SK-N-SH (cell line): ENCODE measurements around the gene CD93.

ENCODE experiments used
- FOSL2 ChIP-seq: IDR thresholded peaks from 2 replicates; pipeline ENCODE4 v1.4.0; 2012; ENCODE audit warnings: low read depth, mild to moderate bottlenecking, moderate library complexity, borderline replicate concordance
- MEF2A ChIP-seq: IDR thresholded peaks from 2 replicates; pipeline ENCODE4 v1.4.0; 2012; ENCODE audit warnings: low read depth, borderline replicate concordance
- PBX3 ChIP-seq: IDR thresholded peaks from 2 replicates; pipeline ENCODE4; 2012
- POLR2AphosphoS5 ChIP-seq: IDR thresholded peaks from 2 replicates; pipeline ENCODE4 v1.6.1; 2012; ENCODE audit warnings: low read depth, low read length
- SIN3A ChIP-seq: IDR thresholded peaks from 2 replicates; pipeline ENCODE4 v1.6.1; 2012; ENCODE audit warnings: low read depth, mild to moderate bottlenecking, low read length, moderate library complexity, borderline replicate concordance
- TAF1 ChIP-seq: IDR thresholded peaks from 2 replicates; pipeline ENCODE4 v1.6.1; 2012; ENCODE audit warnings: low read depth, mild to moderate bottlenecking, low read length, moderate library complexity, borderline replicate concordance
- USF1 ChIP-seq: IDR thresholded peaks from 2 replicates; pipeline ENCODE4 v1.4.0; 2012; ENCODE audit warnings: low read depth, borderline replicate concordance
- TF ChIP-seq, protein P1 (sequence below): fragments of 200-600 bp; sonication (generic); IDR thresholded peaks from 2 replicates; pipeline ENCODE4 v1.6.1; 2017; ENCODE audit warnings: antibody characterized with exemption, mild to moderate bottlenecking, moderate library complexity
- TF ChIP-seq, protein P2 (sequence below): fragments of 150-350 bp; IDR thresholded peaks from 2 replicates; pipeline ENCODE4 v1.6.1; 2016; ENCODE audit warnings: mild to moderate bottlenecking, low read depth, low read length

GRCh38 chr20:23095499-23095898 lies 9.4 kb upstream of the CD93 start:
- no peak for TF ChIP-seq SIN3A
- TF ChIP-seq TAF1, result no peak
- no peak for TF ChIP-seq PBX3
- TF ChIP-seq, protein P1, sequence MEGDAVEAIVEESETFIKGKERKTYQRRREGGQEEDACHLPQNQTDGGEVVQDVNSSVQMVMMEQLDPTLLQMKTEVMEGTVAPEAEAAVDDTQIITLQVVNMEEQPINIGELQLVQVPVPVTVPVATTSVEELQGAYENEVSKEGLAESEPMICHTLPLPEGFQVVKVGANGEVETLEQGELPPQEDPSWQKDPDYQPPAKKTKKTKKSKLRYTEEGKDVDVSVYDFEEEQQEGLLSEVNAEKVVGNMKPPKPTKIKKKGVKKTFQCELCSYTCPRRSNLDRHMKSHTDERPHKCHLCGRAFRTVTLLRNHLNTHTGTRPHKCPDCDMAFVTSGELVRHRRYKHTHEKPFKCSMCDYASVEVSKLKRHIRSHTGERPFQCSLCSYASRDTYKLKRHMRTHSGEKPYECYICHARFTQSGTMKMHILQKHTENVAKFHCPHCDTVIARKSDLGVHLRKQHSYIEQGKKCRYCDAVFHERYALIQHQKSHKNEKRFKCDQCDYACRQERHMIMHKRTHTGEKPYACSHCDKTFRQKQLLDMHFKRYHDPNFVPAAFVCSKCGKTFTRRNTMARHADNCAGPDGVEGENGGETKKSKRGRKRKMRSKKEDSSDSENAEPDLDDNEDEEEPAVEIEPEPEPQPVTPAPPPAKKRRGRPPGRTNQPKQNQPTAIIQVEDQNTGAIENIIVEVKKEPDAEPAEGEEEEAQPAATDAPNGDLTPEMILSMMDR, result no peak
- no peak for TF ChIP-seq USF1
- no peak for TF ChIP-seq POLR2AphosphoS5
- no peak for TF ChIP-seq MEF2A
- TF ChIP-seq FOSL2, result no peak
- TF ChIP-seq, protein P2, sequence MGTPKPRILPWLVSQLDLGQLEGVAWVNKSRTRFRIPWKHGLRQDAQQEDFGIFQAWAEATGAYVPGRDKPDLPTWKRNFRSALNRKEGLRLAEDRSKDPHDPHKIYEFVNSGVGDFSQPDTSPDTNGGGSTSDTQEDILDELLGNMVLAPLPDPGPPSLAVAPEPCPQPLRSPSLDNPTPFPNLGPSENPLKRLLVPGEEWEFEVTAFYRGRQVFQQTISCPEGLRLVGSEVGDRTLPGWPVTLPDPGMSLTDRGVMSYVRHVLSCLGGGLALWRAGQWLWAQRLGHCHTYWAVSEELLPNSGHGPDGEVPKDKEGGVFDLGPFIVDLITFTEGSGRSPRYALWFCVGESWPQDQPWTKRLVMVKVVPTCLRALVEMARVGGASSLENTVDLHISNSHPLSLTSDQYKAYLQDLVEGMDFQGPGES, result no peak
